SU-DHL-6 (cell line): Measurements from ENCODE around the gene PTMS.
"Not testable (repeated sequence)": the region's sequence is repeated elsewhere in the genome, so short reads cannot be mapped to it uniquely, and the experiment has no call there.

ENCODE experiments used
- H2AFZ ChIP-seq: fragments of 200-600 bp; sonication (generic); 2 replicates; pipeline ENCODE4 v1.6.1; 2014; ENCODE audit warnings: low read depth, mild to moderate bottlenecking, moderate library complexity, mixed read lengths, antibody characterized with exemption, low read length; ENCODE audit not compliant: severe bottlenecking
- H3F3A ChIP-seq: fragments of 200-600 bp; shearing (Covaris generic); 2 replicates; pipeline ENCODE4 v1.6.0; 2016; ENCODE audit warnings: antibody characterized with exemption, mild to moderate bottlenecking; ENCODE audit not compliant: insufficient read depth
- H3K27ac ChIP-seq: fragments of 200-600 bp; sonication (generic); 2 replicates; pipeline ENCODE4 v1.5.1; 2016; ENCODE audit warnings: low read depth, mild to moderate bottlenecking, low read length, moderate library complexity, mixed read lengths
- H3K27me3 ChIP-seq: fragments of 200-600 bp; sonication (generic), shearing (Covaris generic); 2 replicates; pipeline ENCODE4 v1.6.0; 2014; ENCODE audit warnings: mild to moderate bottlenecking, low read length
- H3K36me3 ChIP-seq: fragments of 200-600 bp; sonication (generic); 2 replicates; pipeline ENCODE4 v1.6.1; 2014; ENCODE audit warnings: mild to moderate bottlenecking, low read length, mixed read lengths
- H3K4me2 ChIP-seq: fragments of 300-600, 200-600 bp; shearing (Covaris generic), sonication (generic); 2 replicates; pipeline ENCODE4 v1.6.0; 2014; ENCODE audit warnings: low read length, low read depth, mild to moderate bottlenecking; ENCODE audit not compliant: poor library complexity, severe bottlenecking
- H3K4me3 ChIP-seq: fragments of 200-600 bp; sonication (generic); 2 replicates; pipeline ENCODE4 v1.5.1; 2014; ENCODE audit warnings: antibody characterized with exemption, low read length, mild to moderate bottlenecking, mixed read lengths; ENCODE audit not compliant: insufficient read depth, poor library complexity, severe bottlenecking
- H3K79me2 ChIP-seq: fragments of 200-600 bp; sonication (generic); 2 replicates; pipeline ENCODE4 v1.6.1; 2014; ENCODE audit warnings: mild to moderate bottlenecking, low read length, moderate library complexity; ENCODE audit not compliant: insufficient read depth
- H3K9ac ChIP-seq: fragments of 200-600 bp; sonication (generic); 2 replicates; pipeline ENCODE4 v1.7.0; 2014; ENCODE audit warnings: mild to moderate bottlenecking, low read length
- H3K9me2 ChIP-seq: fragments of 200-600 bp; sonication (generic); replicated peaks from 2 replicates; pipeline ENCODE4 v1.6.1; 2014; ENCODE audit warnings: low read length; ENCODE audit not compliant: insufficient read depth
- H3K9me3 ChIP-seq: fragments of 200-600 bp; sonication (generic); 2 replicates; pipeline ENCODE4 v1.6.1; 2014; ENCODE audit warnings: low read length, mixed read lengths; ENCODE audit not compliant: insufficient read depth
- H4K20me1 ChIP-seq: fragments of 200-600 bp; sonication (generic); 2 replicates; pipeline ENCODE4 v1.6.1; 2014; ENCODE audit warnings: low read depth, mild to moderate bottlenecking, antibody characterized with exemption, low read length, moderate library complexity, mixed read lengths
- EZH2phosphoT487 ChIP-seq: fragments of 200-600 bp; sonication (generic), shearing (Covaris generic); conservative IDR thresholded peaks from 2 replicates; pipeline ENCODE4 v1.6.1; 2018; ENCODE audit warnings: mild to moderate bottlenecking, antibody characterized with exemption, low read length, moderate library complexity, mixed read lengths
- TF ChIP-seq, protein P1 (sequence below): fragments of 200-600 bp; sonication (generic); IDR thresholded peaks from one replicate; pipeline ENCODE4 v1.5.1; 2017; ENCODE audit warnings: antibody characterized with exemption, mild to moderate bottlenecking, low read length, moderate library complexity; ENCODE audit not compliant: insufficient read depth, poor library complexity, severe bottlenecking

Gene PTMS

DNA sequence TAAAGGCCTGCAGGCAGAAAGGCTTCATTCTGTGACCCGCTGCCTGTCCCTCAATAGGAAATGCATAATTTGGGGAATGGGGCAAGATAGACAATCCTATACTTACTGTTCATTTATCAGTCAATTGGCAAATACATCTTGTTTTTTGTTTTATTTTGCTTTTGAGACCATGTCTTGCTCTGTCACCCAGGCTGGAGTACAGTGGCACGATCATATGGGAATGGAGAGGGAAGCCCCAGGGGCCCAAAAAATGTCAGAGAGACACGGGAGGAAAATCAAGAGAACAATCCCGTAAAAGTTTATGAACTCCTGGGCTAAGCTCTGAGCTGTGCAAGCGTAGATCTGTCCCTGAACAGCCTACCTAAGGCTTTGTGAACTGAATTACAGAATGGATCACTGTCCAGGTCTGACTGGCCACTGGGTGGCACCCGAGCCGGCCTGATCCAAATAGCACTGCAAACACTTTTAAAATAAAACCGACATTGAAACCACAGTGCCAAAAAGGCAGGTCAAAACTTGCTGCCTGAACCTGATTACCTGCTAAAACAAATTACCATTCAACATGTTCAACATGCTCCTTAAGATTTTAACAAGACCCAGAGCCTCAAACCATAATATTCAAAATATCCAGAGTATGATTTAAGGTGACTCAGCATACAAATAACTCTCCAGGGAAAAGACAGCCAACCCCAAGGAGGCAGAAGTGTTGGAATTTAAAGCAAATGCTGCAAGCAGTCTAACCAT lies 30.5 kb upstream of the PTMS start:
- Histone ChIP-seq H2AFZ (no peak overlapping the region), H3K4me2 (no peak overlapping the region), H3K27ac (no peak overlapping the region), H3K79me2 (no peaks in the 10 kb centered on the region), H3K36me3 (no peaks in the 10 kb centered on the region), H3F3A (no peaks in the 10 kb centered on the region), H3K4me3 (no peak overlapping the region), H4K20me1 (no peaks in the 10 kb centered on the region), H3K9me2 (no peaks in the 10 kb centered on the region), H3K9ac (no peak overlapping the region), H3K9me3 (no peaks in the 10 kb centered on the region), H3K27me3 (no peaks in the 10 kb centered on the region)
- TF ChIP-seq, protein P1, sequence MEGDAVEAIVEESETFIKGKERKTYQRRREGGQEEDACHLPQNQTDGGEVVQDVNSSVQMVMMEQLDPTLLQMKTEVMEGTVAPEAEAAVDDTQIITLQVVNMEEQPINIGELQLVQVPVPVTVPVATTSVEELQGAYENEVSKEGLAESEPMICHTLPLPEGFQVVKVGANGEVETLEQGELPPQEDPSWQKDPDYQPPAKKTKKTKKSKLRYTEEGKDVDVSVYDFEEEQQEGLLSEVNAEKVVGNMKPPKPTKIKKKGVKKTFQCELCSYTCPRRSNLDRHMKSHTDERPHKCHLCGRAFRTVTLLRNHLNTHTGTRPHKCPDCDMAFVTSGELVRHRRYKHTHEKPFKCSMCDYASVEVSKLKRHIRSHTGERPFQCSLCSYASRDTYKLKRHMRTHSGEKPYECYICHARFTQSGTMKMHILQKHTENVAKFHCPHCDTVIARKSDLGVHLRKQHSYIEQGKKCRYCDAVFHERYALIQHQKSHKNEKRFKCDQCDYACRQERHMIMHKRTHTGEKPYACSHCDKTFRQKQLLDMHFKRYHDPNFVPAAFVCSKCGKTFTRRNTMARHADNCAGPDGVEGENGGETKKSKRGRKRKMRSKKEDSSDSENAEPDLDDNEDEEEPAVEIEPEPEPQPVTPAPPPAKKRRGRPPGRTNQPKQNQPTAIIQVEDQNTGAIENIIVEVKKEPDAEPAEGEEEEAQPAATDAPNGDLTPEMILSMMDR = no peak
- TF ChIP-seq EZH2phosphoT487 = no peak

DNA sequence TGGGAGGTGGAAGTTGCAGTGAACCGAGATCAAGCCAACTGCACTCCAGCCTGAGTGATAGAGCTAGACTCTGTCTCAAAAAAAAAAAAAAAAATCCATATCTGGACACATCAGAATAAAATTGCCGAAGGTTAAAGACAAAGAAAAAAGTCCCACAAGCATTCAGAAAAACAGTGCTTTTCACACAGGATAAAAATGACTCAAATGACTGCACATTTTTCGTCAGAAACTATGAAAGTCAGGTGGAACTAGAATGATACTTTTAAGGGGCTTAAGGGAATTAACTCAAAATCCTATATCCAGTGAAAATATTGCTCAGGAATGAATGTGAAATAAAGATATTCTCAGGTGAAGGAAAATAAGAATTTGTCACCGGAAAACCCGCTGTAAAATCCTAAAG lies 29.4 kb upstream of the PTMS start:
- no peak overlapping the region for H3K4me3 ChIP-seq
- no peaks in the 10 kb centered on the region for H3K79me2 ChIP-seq
- no peak overlapping the region for H2AFZ ChIP-seq
- no peaks in the 10 kb centered on the region for H3K9me3 ChIP-seq
- TF ChIP-seq, protein P1 = no peak
- no peak for TF ChIP-seq EZH2phosphoT487
- H3K27ac ChIP-seq = no peak overlapping the region
- H3K4me2 ChIP-seq = no peak overlapping the region
- H4K20me1 ChIP-seq = no peaks in the 10 kb centered on the region
- no peaks in the 10 kb centered on the region for H3K9me2 ChIP-seq
- H3K27me3 ChIP-seq = no peaks in the 10 kb centered on the region
- 0 out of 2 replicates have a peak, but pooled peaks cover 3% of the 10 kb centered on the region for H3F3A ChIP-seq
- H3K36me3 ChIP-seq = no peaks in the 10 kb centered on the region
- no peak overlapping the region for H3K9ac ChIP-seq

- not testable (repeated sequence) for H3K4me3 ChIP-seq, H3K27me3 ChIP-seq, H2AFZ ChIP-seq, H3K9ac ChIP-seq, H3F3A ChIP-seq, H3K27ac ChIP-seq, H3K9me3 ChIP-seq, H3K79me2 ChIP-seq, H4K20me1 ChIP-seq, H3K4me2 ChIP-seq, H3K9me2 ChIP-seq, H3K36me3 ChIP-seq
These were observed 24.1 kb upstream of the PTMS start for GRCh38 chr12:6742080-6742479.

DNA sequence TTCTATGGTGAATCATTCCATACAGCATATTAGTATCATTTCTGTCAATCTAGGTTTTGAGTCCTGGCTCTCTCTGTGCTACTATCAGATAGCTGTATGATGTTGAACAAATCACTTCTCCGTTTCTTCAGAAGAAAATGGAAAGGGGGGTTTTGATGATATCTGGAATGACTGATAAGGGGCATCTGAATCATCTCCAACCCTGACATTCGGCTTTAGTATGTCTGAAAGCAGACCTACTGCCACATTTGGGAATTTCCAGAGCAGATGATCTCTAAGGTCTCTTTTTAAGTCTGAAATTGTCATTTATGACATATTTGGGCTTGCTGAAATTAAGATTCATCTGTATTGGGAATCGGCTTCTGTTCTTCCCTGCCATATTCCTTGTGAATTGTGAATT lies 23.3 kb upstream of the PTMS start:
- no peak overlapping the region for H3K4me2 ChIP-seq
- H4K20me1 ChIP-seq = no peaks in the 10 kb centered on the region
- no peak overlapping the region for H3K4me3 ChIP-seq
- H3K27ac ChIP-seq = no peak overlapping the region
- H3K9me3 ChIP-seq = no peaks in the 10 kb centered on the region
- H3K79me2 ChIP-seq = no peaks in the 10 kb centered on the region
- H3K9me2 ChIP-seq = no peaks in the 10 kb centered on the region
- H3K9ac ChIP-seq = no peak overlapping the region
- 0 out of 2 replicates have a peak, but pooled peaks cover 3% of the 10 kb centered on the region for H3F3A ChIP-seq
- TF ChIP-seq, protein P1 = no peak
- TF ChIP-seq EZH2phosphoT487 = no peak
- H3K27me3 ChIP-seq = no peaks in the 10 kb centered on the region
- no peak overlapping the region for H2AFZ ChIP-seq
- H3K36me3 ChIP-seq = no peaks in the 10 kb centered on the region

GRCh38 chr12:6743300-6743699 lies 22.9 kb upstream of the PTMS start:
- H2AFZ ChIP-seq, H3K9me2 ChIP-seq, H3K4me3 ChIP-seq, H4K20me1 ChIP-seq, H3K27ac ChIP-seq, H3K9me3 ChIP-seq, H3K36me3 ChIP-seq, H3K9ac ChIP-seq, H3K27me3 ChIP-seq, H3K4me2 ChIP-seq, H3F3A ChIP-seq, H3K79me2 ChIP-seq: not testable (repeated sequence)
